Left ventricle myocardium inferior (tissue), 1 donor: ENCODE results near the gene PHLDA2. TPM values are rescaled to one million over a fixed set of nuclear protein-coding genes. Genes with fewer than 3 reads are reported as not detected.

Experiments used
- DNase-seq: peaks from one replicate; pipeline ENCODE4 v3.0.0-alpha.2; 2020
- H3K27ac ChIP-seq: fragments of 200-600 bp; replicated peaks from 2 replicates; pipeline ENCODE4 v1.8.0; 2021
- H3K27me3 ChIP-seq: fragments of 200-600 bp; 2 replicates; pipeline ENCODE4 v1.8.0; 2021; ENCODE audit warnings: low read depth
- H3K36me3 ChIP-seq: fragments of 200-600 bp; 2 replicates; pipeline ENCODE4 v1.8.0; 2021
- H3K4me1 ChIP-seq: fragments of 200-600 bp; 2 replicates; pipeline ENCODE4 v1.8.0; 2021
- H3K4me3 ChIP-seq: fragments of 200-600 bp; 2 replicates; pipeline ENCODE4 v1.8.0; 2021; ENCODE audit warnings: mild to moderate bottlenecking, moderate library complexity
- H3K9me3 ChIP-seq: fragments of 200-600 bp; replicated peaks from 2 replicates; pipeline ENCODE4 v1.8.0; 2021
- intact Hi-C: fragments of 100-400 bp; cut with micrococcal nuclease; formaldehyde crosslinking; loops from one replicate; pipeline ENCODE4 v1.11.0; 2022
- total RNA-seq: library from RNA; stranded (reverse); fragmentation: NEBNext Ultra II Directional; extraction: Animal tissue kit (Norgen Biotek cat#: 25700); gene quantifications from one replicate; pipeline ENCODE4 v1.2.1, GENCODE V29; 2021
- TF ChIP-seq, protein P1 (sequence below): fragments of 200-600 bp; IDR thresholded peaks from 2 replicates; pipeline ENCODE4 v1.8.0; 2021; ENCODE audit warnings: antibody characterized with exemption, mild to moderate bottlenecking, borderline replicate concordance
- donor health status: DM: no; HTN: yes; CAD: no; lungs with severe emphysema.

Gene PHLDA2
- total RNA-seq, 1 donor from 2014 or later = not detected

DNA sequence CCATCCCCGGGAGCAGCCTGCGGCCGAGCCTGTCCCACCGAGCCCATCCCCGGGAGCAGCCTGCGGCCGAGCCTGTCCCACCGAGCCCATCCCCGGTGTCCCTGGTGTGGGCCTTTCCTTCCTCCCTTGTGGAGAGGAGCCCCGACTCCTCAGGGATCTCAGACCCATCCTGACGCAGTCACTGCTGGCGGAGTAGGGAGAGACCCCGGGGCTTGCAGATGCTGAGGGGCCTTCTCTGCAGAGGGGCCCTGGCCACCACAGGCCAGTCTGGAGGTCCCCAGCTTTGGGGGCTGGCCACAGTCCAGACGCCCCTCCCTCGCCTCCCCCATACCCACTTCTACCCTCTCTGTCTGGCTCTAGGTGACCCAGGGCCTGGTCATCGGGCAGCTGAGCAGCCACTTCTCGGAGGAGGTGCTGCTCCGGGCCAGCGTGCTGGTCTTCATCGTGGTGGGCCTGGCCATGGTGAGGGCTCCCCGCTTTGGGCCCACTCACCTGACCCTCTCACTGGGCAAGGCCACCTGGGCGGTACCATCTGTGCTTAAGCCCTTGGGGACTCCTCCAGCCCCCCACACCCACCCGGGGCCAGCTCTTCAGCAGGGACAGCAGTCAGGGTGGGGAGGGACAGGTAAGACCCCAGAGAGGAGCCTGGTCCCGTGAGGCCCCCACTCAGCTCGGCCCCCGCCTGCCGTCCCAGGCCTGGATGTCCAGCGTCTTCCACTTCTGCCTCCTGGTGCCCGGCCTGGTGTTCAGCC, 7.3 kb downstream of the PHLDA2 start:
- Histone ChIP-seq H3K36me3 (no peaks in the 10 kb centered on the region), H3K27ac (no peak overlapping the region), H3K9me3 (no peaks in the 10 kb centered on the region), H3K4me1 (peaks cover 3% of the 10 kb centered on the region), H3K27me3 (peaks cover 32% of the 10 kb centered on the region), H3K4me3 (no peak overlapping the region)
- TF ChIP-seq, protein P1, sequence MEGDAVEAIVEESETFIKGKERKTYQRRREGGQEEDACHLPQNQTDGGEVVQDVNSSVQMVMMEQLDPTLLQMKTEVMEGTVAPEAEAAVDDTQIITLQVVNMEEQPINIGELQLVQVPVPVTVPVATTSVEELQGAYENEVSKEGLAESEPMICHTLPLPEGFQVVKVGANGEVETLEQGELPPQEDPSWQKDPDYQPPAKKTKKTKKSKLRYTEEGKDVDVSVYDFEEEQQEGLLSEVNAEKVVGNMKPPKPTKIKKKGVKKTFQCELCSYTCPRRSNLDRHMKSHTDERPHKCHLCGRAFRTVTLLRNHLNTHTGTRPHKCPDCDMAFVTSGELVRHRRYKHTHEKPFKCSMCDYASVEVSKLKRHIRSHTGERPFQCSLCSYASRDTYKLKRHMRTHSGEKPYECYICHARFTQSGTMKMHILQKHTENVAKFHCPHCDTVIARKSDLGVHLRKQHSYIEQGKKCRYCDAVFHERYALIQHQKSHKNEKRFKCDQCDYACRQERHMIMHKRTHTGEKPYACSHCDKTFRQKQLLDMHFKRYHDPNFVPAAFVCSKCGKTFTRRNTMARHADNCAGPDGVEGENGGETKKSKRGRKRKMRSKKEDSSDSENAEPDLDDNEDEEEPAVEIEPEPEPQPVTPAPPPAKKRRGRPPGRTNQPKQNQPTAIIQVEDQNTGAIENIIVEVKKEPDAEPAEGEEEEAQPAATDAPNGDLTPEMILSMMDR = no peak
- DNase-seq = no peak
- intact Hi-C loops = no loop called here

DNA sequence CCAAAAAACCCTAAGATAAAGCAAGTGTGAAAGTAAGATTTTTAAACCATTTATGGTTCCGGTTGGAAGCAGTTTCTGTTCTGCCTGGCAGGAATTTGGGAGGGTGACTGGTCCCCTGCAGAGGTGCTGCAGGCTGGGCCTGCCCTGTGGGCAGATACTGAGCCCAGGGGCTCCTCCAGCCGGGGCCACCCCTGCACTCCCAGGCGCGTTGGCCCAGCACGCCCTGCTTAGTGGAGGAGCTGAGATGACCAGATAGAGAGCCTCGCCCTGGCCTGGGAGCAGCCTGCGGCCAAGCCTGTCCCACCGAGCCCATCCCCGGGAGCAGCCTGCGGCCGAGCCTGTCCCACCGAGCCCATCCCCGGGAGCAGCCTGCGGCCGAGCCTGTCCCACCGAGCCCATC, 8.0 kb downstream of the PHLDA2 start:
- Histone ChIP-seq H3K36me3 (no peaks in the 10 kb centered on the region), H3K27ac (no peak overlapping the region), H3K27me3 (peaks cover 25% of the 10 kb centered on the region), H3K9me3 (no peaks in the 10 kb centered on the region), H3K4me1 (peaks cover 3% of the 10 kb centered on the region), H3K4me3 (no peak overlapping the region)
- TF ChIP-seq, protein P1 = no peak
- no peak for DNase-seq
- intact Hi-C loops = no loop called here

DNA sequence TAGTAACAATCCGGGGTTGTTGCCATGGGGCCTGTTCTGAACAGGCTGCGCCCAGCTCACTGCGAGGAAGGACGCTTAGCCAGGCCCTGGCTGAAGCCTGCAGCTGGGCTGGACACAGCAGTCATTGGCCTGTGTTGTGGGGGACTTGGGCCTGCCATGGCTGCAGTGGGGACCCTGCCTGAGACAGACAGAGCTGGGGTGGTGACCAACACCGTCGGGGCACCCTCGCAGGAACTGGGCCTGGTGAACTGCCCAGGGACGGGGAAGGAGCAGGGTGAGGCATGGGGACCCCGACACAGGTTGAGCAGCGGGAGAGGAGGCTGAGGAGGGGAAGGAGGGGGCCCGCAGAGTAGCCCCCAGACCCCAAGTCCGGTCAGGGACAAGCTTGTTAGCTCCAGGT, 8.9 kb downstream of the PHLDA2 start:
- Histone ChIP-seq H3K4me1 (peaks cover 8% of the 10 kb centered on the region), H3K36me3 (no peaks in the 10 kb centered on the region), H3K27ac (no peak overlapping the region), H3K4me3 (no peak overlapping the region), H3K27me3 (peaks cover 25% of the 10 kb centered on the region), H3K9me3 (no peaks in the 10 kb centered on the region)
- TF ChIP-seq, protein P1 = no peak
- no peak for DNase-seq
- intact Hi-C loops = no loop called here

DNA sequence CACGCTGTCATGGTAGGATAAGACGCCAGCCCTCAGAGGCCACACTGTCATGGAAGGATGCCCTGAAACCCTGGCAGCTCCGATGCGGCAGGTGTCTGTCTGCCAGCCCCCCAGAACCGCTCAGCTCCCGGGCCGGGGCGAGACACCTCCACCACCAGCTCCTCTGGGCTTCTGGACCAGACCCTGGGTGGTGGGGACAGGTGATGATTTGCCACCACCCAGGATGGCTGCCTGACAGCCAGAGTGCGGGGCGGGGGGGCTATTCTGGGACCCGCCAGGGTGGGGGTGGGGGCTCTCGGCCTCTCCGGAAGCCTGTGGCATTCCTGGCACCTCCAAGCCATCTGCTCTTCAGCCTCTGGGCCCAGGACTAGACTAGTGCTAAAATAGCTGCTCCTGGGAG, 9.4 kb downstream of the PHLDA2 start:
- no peaks in the 10 kb centered on the region for H3K9me3 ChIP-seq
- intact Hi-C loops = no loop called here
- no peak overlapping the region for H3K4me3 ChIP-seq
- DNase-seq = no peak
- peaks cover 21% of the 10 kb centered on the region for H3K27me3 ChIP-seq
- peaks cover 13% of the 10 kb centered on the region for H3K4me1 ChIP-seq
- TF ChIP-seq, protein P1 = no peak
- H3K27ac ChIP-seq = no peak overlapping the region
- no peaks in the 10 kb centered on the region for H3K36me3 ChIP-seq

DNA sequence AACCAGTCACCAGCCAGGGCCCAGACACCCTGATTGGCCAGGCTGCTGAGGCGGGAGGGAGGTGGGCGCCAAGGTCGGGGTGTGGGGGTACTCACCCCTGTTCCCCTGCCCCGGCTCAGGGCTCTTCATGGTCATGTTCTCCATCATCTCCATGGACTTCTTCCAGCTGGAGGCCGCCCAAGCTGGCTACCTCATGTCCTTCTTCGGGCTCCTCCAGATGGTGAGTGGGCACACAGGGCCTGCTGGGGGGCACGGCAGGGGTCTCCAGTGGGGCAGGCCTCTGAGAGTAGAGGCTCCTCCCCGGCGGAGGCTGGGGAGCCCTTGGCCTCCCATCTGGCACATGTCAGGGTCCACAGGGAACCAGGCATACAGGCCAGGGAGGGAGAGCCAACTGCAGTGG, 10.0 kb downstream of the PHLDA2 start:
- Histone ChIP-seq H3K4me1 (peaks cover 18% of the 10 kb centered on the region), H3K27ac (no peak overlapping the region), H3K36me3 (no peaks in the 10 kb centered on the region), H3K4me3 (no peak overlapping the region), H3K9me3 (no peaks in the 10 kb centered on the region), H3K27me3 (peaks cover 14% of the 10 kb centered on the region)
- TF ChIP-seq, protein P1 = no peak
- intact Hi-C loops = no loop called here
- DNase-seq = no peak
